HK-2 (cell line): Measurements from ENCODE around the gene C12orf50.
"Not testable (repeated sequence)": the region's sequence is repeated elsewhere in the genome, so short reads cannot be mapped to it uniquely, and the experiment has no call there.

ENCODE experiments used
- DNase-seq: peaks from one replicate; pipeline ENCODE4 v3.0.0-alpha.2; 2018; ENCODE audit not compliant: unreplicated experiment

Gene C12orf50

DNA sequence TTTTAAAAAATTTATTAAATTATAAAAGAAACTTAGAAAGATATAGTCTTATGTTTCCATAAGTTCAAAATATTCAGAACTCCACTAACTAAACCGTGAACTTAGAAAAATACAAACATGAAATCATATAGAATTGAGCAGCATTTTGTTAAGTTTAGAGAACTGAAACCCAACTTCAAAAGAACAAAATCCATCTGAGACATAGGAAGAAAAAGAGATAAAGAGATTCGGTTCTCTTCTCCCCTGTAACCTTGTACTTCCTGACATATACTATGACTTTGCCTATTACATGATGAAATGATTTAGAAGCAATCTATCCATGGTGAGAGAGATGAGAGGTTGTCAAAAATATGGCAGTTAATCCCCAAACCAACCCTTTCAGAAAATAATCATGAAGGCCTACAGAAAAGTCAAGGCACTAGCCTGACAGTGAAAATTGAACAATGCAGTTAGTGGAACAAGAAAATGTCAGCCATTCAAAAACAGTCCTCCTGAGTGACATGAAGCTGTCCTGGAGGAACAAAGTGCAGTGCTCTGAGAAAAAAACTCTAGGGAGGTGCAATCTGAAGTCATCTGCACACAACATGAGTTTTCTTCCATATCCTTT, 44.0 kb downstream of the C12orf50 start:
- no peak for DNase-seq

- no peak for DNase-seq
Observed at GRCh38 chr12:87982208-87982607, 47.0 kb downstream of the C12orf50 start.

DNA sequence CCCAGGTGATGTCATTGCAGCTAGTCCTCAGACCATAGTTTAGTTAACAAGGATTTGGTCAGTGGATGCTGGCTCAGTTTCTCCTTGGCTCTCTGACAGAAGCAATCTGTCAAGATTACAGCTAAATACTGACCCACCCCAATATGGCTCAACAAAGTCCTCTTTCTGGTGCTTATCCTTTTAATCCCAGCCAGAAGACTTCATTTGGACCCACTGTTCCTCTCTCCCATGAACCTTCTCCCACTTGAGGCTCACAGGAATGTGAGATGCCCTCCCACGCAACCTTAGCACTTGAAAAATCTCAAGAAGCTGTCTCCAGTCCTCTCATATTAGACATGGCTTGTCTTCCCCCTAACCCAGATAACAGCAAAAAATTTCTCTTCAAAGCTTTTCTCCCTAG, 47.7 kb downstream of the C12orf50 start:
- no peak for DNase-seq

DNA sequence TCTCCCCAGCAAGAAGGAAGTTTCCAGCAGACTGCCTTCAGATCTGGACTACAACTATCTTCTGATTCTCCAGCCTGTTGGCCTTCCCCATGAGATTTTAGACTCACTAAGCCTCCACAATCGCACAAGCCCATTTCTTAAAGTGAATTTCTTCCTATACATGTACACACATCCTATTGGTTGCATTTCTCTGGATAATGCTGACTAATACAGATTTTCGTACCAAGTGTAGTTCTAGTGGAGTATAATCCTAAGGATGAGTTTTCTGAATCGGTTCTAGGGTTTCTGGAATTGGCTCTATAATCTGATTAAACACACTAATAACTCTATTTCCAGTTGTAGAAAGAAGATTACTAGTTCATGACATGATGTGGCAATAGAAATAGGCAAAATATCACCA, 53.3 kb downstream of the C12orf50 start:
- no peak for DNase-seq

DNA sequence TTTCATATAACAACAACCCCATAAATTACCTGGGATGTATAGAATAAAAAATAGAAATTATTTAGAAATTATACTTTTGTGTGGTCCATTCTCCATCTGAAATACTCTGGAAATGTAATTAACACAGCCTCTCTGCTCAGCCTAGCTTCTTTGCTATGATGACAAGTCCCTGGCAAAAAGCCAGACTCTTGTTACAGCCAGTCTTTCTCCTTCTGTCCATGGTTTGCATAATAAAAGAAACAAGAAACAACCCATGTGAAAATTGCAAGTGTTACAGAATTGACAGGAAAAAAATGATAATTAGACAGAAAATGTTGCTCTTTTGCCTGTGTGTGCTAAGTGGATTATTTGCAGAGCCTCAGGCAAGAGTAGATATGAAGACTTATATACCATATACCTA, 61.3 kb downstream of the C12orf50 start:
- DNase-seq = no peak

GRCh38 chr12:87960566-87960965, 68.6 kb downstream of the C12orf50 start:
- no peak for DNase-seq

DNA sequence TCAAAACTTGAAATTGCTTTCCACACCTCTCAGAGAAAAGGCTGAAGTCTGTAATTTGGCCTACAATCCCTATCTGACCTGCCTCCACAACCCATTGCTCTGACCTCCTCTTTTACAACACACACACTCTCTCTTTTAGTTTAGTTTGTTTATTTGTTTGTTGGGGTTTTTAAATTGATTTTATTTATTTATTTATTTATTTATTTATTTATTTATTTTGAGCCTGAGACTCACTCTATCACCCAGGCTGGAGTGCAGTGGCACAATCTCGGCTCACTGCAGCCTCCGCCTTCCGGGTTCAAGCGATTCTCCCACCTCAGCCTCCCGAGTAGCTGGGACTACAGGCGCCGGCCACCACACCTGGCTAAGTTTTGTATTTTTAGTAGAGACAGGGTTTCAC, 75.2 kb downstream of the C12orf50 start:
- not testable (repeated sequence) for DNase-seq

- no peak for DNase-seq
Observed at GRCh38 chr12:87953256-87953860, 75.8 kb downstream of the C12orf50 start.

DNA sequence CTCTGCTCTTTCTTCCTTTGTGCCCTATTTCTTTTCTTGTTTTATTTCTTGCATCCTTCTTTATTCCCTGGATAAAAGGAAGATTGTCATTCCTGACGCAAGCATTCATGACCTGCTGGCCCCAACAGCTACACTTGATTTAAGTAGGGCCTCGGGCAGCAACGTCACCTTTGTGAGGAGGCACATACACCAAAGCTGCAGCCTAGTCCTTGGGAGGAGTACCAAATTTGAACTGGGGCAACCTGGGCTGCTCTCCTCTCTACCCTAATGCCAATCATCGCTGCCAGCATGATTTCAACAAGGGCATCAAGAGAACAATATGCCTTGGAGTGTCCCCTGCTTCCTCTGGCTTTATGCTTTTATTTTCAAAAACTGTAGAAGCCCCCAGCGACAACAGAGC, 76.4 kb downstream of the C12orf50 start:
- DNase-seq = no peak

GRCh38 chr12:87952223-87952622, 77.0 kb downstream of the C12orf50 start:
- no peak for DNase-seq

- DNase-seq = no peak
Observed at GRCh38 chr12:87943762-87944161, 85.4 kb downstream of the C12orf50 start.

DNA sequence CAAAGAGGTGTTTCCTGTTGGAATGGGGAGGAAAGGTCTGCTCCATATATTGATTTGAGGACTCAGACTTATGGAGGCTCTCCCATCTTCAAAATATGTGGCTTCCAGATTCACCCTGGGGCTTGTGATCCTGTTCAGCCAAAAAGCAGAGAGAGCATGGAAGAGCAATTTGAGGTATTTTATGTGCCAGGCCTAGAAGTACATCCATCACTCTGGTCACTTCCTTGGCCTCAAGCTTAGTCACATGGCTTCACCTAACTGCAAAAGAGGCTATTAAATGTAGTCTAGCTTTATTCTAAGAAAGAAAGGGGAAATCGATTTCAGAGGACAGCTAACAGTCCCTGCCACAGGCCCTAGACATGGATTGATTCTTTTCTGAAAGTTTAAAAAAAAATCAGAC, 86.2 kb downstream of the C12orf50 start:
- DNase-seq = no peak

GRCh38 chr12:87939182-87939581, 90.0 kb downstream of the C12orf50 start:
- DNase-seq = no peak

DNA sequence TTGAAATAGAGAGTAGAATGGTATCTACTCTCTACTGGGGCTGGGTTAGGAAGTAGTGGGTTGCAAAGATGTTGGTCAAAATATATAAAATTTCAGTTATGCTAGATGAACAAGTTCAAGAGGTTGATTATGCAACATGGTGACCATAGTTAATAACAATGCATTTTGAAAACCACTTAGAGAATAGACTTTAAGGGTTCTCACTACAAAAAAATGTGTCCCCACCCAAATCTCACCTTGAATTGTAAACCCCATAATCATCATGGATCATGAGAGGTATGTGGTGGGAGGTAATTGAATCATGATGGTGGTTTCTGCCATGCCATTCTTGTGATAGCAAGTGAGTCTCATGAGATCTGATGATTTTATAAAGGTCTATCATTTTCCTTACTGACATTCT, 94.0 kb downstream of the C12orf50 start:
- DNase-seq = no peak

GRCh38 chr12:87933991-87934390, 95.2 kb downstream of the C12orf50 start:
- no peak for DNase-seq

DNA sequence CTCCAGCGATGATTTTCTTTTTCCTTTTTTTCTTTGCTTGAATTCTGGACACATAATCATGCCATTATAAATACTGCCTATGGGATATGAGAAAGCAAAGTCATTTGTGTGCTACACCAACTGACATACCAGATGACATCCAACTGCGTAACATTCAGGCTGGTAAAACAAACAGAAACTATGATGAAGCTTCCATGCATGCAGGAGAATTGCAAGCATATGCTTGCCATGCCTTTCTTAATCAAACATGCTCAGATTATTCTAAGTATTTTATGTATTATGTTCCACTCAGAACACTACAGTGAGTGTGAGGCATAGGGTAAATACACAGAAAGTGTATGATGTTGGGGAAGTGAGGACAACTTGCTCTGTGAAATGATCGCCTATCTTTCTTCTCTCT, 97.4 kb downstream of the C12orf50 start:
- DNase-seq = no peak

DNA sequence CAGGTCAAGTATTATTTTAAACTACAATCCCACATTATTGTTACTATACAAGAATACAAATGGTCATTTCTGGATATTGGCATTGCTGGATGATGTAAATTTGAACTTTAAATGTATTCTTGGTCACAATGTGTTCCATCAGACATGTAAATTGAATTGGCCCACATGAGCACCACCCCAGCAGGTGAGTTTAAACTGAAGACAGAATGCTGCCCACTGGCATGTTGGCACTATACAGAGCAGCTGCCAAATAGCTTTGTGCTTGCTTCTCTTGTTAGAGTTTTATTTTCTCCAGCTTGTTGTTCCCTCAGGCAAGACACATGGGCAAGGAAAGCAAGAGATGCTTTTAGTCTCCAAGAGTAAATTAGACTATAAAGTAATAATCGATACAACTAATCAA, 98.6 kb downstream of the C12orf50 start:
- DNase-seq = no peak
